PC-3 (cell line): Measurements from ENCODE around the gene TSKU.

Experiments
- EZH2phosphoT487 ChIP-seq: fragments of 300-600 bp; sonication (generic); IDR thresholded peaks from 2 replicates; pipeline ENCODE4 v1.6.1; 2018; ENCODE audit warnings: mild to moderate bottlenecking, antibody characterized with exemption, low read length, borderline replicate concordance
- TF ChIP-seq, protein P1 (sequence below): fragments of 300-600 bp; sonication (generic); conservative IDR thresholded peaks from 2 replicates; pipeline ENCODE4 v1.5.1; 2017; ENCODE audit warnings: antibody characterized with exemption, low read depth, mild to moderate bottlenecking, low read length

DNA sequence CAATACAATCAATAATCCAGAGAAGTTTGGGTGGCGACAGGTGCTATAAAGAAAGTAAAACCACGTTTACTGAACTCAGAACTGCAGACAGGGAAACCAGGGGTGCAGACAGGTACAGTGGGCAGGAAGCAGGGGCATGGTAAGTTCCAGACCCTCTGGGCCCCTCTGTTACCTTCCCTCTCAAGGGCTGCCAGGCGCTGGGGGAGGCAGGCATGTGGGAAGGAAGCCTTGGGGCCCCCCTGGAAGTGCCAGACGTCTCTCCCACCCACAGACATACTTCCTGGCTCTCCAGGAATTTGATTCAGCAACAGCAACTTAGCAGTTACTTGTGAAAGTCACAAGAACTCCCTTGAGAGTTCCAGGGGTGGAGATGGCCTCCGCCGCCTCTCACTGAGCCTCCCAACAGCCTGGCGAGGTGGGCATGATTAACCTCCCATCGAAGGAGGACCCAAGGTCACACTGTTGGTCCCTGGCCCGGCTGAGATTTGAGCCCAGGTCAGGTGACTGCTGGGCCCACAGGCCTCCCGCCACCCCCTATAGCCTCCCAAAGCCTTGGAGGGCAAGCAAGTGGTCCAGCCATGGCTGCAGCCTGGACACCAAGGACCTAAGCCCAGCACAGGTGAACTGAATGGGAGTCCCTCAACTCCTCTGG lies 14.1 kb upstream of the TSKU start:
- TF ChIP-seq, protein P1, sequence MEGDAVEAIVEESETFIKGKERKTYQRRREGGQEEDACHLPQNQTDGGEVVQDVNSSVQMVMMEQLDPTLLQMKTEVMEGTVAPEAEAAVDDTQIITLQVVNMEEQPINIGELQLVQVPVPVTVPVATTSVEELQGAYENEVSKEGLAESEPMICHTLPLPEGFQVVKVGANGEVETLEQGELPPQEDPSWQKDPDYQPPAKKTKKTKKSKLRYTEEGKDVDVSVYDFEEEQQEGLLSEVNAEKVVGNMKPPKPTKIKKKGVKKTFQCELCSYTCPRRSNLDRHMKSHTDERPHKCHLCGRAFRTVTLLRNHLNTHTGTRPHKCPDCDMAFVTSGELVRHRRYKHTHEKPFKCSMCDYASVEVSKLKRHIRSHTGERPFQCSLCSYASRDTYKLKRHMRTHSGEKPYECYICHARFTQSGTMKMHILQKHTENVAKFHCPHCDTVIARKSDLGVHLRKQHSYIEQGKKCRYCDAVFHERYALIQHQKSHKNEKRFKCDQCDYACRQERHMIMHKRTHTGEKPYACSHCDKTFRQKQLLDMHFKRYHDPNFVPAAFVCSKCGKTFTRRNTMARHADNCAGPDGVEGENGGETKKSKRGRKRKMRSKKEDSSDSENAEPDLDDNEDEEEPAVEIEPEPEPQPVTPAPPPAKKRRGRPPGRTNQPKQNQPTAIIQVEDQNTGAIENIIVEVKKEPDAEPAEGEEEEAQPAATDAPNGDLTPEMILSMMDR = no peak
- TF ChIP-seq EZH2phosphoT487 = no peak
